ENCODE results near the gene KRTAP5-4.

KRTAP5-4 gene

GRCh38 chr11:1645357-1645821 lies 23.5 kb upstream of the KRTAP5-4 start:
- no peak for DNase-seq (ENCODE audit: low read depth)
- no peak for TF ChIP-seq CTCF (conservative IDR thresholded peaks at IDR 0.05; ENCODE audit: low read depth, low read length)
- no peak overlapping the region for H3K4me3 ChIP-seq (ENCODE audit: low read depth, low read length)

DNA sequence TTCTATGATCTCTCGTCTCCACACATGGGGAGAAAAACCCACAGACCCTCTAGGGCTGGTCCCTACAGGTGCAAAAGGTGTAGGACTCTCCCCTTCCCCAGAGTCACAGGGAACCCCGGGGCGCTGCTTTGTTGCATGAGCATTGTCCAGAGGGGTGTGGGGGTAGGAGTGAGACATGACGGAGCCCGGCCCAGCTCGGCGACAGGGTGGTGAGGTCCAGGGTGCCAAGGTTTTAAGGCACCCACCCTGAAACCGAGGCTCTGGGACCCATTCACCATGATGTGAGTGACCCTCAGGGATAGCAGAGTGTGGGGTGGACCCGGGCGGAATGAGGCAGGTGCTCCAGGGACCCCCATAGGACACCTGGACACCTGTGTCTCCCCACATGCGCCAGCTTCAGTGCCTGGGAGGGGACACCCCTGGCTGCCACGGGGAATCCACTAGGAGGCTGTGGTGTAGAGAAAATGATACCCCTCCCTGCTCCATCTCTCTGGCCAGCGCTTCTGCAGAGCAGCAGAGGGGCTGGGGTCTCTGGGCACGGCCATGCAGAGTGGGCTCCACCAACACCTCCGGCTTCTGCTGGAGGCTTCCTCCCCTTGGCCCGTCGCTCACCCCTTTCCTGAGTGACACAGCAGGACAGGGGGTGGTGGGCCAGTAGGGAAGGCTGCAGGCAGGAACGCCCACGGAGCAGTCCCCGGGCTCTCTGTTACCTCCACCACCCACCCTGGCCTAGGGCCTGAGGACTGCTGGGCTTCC lies 22.8 kb upstream of the KRTAP5-4 start:
- TF ChIP-seq CTCF (conservative IDR thresholded peaks at IDR 0.05; ENCODE audit: low read depth, low read length), result no peak
- no peak for DNase-seq (ENCODE audit: low read depth)
- no peak overlapping the region for H3K4me3 ChIP-seq (ENCODE audit: low read depth, low read length)

GRCh38 chr11:1643146-1643690 lies 21.3 kb upstream of the KRTAP5-4 start:
- no peak overlapping the region for H3K4me3 ChIP-seq (ENCODE audit: low read depth, low read length)
- no peak for TF ChIP-seq CTCF (conservative IDR thresholded peaks at IDR 0.05; ENCODE audit: low read depth, low read length)

GRCh38 chr11:1642288-1643145 lies 20.6 kb upstream of the KRTAP5-4 start:
- no peak for TF ChIP-seq CTCF (conservative IDR thresholded peaks at IDR 0.05; ENCODE audit: low read depth, low read length)
- DNase-seq (ENCODE audit: low read depth), result no peak
- H3K4me3 ChIP-seq (ENCODE audit: low read depth, low read length), result no peak overlapping the region

More at GRCh38 chr11:1643146-1643690, 21.3 kb upstream of the KRTAP5-4 start:
- no peak for DNase-seq (ENCODE audit: low read depth)

DNA sequence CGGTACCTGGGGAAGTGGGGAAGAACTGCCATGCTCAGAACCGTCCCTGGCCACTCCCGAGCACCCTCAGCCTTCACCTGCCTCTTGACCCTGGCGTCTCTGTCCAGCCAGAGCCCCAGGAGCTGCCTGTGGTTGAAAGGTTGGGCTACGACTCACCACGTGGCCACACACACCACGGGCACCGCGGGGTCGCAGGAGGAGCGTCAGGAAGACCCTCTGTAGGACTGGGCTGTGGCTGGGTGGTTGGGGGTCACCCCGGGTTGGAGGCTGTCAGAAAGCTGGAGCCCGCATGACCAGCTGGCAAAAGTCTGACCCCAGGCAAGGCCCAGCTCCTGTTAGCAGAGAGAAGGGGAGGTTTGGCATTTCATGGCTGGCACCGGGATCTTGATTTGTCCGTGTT lies 19.2 kb upstream of the KRTAP5-4 start:
- H3K4me3 ChIP-seq (ENCODE audit: low read depth, low read length), result no peak overlapping the region
- TF ChIP-seq CTCF (conservative IDR thresholded peaks at IDR 0.05; ENCODE audit: low read depth, low read length), result no peak
- no peak for DNase-seq (ENCODE audit: low read depth)

DNA sequence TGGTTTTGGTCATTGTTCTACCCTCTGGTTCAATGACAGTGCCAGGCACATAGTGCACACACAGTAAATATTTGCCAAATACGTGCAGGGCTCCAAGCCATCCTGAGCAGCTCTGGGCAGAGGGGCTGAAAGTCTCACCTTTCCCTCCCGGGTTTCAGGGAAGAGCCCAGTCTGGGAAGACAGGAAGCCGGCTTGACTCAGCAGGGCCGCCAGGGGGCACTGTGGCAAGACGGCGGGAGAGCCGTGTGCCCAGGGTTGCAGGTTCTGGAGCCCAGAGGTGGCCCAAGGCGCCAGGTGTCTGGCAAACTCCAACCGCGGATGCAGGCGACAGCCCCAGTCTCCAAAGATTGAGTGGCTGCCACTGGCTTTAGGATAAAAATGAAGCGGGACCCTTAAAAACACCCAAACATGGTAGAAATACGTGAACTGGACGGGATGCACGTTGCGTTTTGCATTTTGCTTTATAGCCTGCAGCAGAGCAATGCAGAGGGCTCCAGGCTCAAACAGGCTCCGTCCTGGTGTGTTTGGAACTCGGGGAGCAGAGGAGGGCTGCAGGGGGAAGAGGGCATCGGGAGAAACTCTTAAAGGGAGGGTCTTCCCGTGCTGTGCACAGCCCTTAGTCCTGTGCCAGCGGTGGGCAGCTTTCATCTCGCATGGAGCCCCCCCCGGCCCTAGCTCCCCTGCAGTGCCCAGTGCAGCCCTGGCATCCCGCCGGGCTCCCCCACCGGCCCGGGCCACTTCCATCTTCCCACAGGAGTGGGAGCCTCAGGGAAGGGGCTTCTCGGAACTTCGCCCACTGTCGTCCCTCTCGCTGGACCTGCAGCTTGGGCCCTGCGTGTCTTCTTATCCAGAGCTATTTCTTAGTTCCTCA lies 18.4 kb upstream of the KRTAP5-4 start:
- peak; percentile 37 for DNase-seq (ENCODE audit: low read depth)
- H3K4me3 ChIP-seq (ENCODE audit: low read depth, low read length), result no peak overlapping the region
- peak; percentile 81 for TF ChIP-seq CTCF (conservative IDR thresholded peaks at IDR 0.05; ENCODE audit: low read depth, low read length)

All from choroid plexus epithelial cell (primary cell).